Ureter (tissue), 1 donor: ENCODE measurements around the gene ZSWIM7. TPM values are rescaled to one million over a fixed set of nuclear protein-coding genes. Genes with fewer than 3 reads are reported as not detected.
"Not testable (repeated sequence)": the region's sequence is repeated elsewhere in the genome, so short reads cannot be mapped to it uniquely, and the experiment has no call there.

Experiments
- DNase-seq: peaks from one replicate; pipeline ENCODE4 v3.0.0-alpha.2; 2020; ENCODE audit warnings: low spot score
- total RNA-seq: library from RNA; stranded (reverse); gene quantifications from one replicate; pipeline ENCODE4 v1.2.4, GENCODE V29; 2023
- donor health status: DM: yes; HTN: yes; CAD: no.

Gene ZSWIM7
- total RNA-seq, 1 donor from 2014 or later: 29.9 TPM

- no peak for DNase-seq
Observed at GRCh38 chr17:15957608-15958307, 41.7 kb downstream of the ZSWIM7 start.

- no peak for DNase-seq
Observed at GRCh38 chr17:15957206-15957605, 42.3 kb downstream of the ZSWIM7 start.

DNA sequence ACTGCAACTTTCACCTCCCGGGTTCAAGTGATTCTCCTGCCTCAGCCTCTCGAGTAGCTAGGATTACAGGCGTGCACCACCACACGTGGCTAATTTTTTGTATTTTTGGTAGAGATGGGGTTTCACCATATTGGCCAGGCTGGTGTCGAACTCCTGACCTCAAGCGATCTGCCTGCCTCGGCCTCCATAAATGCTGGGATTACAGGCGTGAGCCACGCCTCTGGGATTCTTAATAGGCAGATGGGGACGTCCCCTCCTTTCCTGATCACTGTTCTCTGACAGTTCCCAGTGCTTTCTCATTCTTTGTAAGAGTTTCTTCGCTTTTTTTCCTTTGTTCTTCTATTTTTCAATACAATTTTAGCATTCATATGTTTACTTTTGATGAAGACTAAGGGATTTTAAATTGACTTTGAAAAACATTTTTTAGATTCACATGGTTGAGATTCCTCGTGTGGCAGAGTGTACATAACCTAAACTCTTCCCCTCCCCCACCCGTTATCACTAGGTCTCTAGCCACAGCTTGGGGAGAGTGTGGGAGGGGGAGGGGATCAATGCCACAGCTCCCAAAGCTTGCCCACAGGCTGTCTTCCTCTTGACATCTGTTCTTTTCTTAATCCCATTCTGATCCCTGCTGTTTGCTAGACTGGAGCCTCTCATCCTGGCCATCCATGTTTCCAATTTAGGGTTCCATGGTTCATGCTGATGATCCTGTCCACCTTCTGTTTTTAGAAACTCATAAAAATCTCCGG, 43.5 kb downstream of the ZSWIM7 start:
- DNase-seq: no peak

- DNase-seq: no peak
Observed at GRCh38 chr17:15954222-15954621, 45.3 kb downstream of the ZSWIM7 start.

DNA sequence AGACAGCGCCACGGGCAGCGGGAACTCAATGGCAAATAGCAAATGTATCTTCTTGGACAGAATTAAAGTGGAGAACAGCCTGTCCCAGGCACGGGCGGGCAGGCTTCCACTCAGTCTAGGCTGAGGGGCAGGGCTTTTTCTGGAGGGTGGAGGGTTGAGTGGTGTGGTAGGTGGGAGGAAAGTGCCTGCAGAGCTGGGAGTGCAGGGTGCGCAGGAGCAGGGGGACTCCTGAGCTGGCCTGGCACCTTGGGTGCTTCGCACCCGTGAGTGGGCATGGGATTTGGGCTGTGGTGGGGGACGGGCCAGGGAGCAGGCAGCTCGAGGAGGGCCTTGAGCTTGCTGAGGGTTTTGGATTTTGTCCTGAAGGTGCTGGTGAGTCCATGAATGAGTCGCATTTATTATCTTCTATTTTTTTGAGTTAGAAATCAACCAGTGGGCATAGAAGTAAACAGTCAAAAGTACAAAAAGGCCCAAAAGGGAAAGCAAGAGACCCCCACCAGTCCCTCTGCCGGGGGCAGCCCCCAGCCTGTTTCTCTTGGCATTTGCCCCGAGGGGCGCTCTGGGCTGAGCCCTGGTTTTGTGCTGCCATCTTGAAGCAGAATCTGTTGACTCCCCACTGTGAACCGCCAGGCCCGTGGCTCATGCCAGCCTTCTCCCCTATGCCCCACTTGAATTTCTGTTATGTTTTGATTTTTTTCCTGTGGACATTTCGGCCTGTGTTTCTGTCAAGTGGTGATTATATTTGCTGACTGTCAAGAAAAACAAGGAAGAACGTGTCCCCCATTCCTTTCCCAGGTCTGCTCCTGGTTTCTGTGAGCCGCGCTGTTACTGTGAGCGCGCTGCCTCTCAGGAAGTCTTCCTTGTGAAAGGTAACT, 46.4 kb downstream of the ZSWIM7 start:
- no peak for DNase-seq

GRCh38 chr17:15952048-15952532, 47.4 kb downstream of the ZSWIM7 start:
- DNase-seq: no peak

DNA sequence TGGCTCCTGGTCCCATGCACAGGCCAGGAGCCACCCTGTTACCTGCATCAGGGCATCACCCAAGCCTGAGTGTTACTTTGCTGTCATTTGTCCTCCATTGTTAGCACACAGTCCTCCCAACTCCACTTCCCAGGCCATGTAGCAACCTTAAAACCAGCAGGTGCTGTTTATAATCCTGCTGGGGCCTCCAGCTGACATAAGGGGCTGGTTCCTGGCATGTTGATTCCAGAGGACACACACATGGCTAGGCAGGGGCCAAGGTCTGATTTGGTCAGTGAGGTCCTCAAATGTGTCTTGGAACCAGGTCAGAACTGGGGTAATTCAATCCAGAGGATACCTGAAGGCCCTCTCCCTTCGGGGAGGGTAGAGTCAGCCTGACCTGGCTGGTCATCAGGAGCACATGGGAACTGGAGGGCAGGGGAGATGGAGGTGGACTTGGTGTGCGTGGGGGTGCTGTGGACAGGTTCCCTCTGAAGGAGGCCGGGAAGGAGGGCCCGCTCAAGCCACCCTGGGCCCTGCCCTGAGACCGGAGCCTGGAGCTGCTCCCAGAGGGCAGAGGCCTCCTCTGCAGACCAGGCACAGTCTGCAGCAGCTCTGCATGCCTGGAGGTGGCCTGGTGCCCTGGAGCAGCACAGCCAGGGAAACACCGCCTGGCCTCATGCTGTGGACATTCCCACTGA, 48.0 kb downstream of the ZSWIM7 start:
- no peak for DNase-seq

- no peak for DNase-seq
Observed at GRCh38 chr17:15947976-15948752, 51.3 kb downstream of the ZSWIM7 start.

DNA sequence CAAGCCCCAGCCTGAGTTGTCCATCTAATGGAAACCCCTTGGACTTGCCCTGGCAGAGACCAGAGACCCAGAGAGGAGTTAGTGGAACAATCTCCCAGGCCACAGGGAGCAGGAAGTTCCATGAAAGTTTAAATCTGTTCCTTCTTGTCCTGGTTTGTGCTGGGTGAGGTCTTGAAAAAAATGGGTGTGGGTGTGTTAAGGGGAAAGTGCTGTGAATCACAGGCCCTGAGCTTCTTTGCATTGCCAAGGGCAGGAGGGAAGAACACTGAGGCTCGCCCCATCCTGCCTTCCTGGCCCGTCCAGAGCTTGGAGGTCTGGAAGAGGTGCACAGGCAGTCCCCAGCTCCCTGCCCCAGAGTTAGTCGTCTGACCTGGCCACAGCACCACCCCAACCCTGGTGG, 52.2 kb downstream of the ZSWIM7 start:
- DNase-seq: no peak

- DNase-seq: no peak
Observed at GRCh38 chr17:15946611-15947120, 52.8 kb downstream of the ZSWIM7 start.

DNA sequence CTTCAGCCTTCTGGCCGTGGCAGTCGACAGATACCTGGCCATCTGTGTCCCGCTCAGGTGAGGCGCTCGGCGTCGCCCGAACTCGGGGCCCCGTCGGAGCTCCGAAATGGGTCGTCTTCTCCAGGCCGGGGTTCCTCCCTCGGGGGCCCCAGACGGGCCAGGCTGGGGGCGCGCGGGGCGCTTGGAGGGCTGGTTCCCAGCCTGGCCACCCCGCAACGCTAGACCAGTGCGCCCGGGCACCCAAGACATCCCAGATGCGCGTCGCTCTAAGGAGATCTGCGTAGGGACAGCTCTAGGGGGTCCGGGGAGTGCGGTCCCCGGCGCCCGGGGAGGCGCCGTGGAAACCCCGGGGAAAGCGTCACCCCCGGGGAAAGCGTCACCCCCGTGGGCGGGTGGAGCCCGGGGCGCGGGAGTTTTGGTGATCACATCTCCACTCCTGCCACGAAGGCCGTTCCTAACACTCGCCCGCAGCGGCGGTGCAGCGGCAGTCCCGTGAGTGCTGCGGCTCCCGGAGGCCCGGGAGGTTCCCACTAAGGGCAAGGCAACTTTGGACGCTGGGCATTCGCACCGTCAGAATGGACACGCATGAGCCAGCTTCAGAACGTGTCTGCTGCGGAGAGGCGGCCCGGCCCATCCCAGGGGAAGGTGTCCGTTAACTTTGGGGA, 53.8 kb downstream of the ZSWIM7 start:
- DNase-seq: no peak

DNA sequence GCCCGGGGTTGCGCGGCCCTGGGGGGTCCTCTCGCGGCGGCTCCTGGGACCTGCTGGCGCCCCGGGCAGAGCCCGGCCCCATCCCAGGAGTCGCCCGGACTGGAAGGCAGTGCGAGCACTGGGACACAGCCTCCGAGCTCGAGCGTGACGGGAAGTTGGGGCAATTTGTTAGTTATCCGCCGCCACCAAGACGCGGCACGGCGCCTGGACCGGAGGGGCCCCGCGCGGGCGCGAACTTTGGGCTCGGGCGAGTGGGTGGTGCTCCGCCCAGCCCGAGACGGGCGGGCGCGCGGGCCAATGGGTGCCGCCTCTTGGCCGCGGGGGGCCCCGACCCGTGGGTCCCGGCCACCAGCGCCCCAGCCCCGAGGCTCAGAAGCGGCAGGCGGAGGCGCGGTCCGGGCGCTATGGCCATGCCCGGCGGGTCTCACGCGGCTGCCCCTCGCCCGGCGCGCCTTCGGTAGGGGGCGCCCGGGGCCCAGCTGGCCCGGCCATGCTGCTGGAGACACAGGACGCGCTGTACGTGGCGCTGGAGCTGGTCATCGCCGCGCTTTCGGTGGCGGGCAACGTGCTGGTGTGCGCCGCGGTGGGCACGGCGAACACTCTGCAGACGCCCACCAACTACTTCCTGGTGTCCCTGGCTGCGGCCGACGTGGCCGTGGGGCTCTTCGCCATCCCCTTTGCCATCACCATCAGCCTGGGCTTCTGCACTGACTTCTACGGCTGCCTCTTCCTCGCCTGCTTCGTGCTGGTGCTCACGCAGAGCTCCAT, 54.6 kb downstream of the ZSWIM7 start, which contains the start of gene ADORA2B:
ADORA2B (plus strand) TSS at position 372 of the 768 bp plus-strand sequence; CDS start at position 491, 119 bp downstream.
- no peak for DNase-seq

DNA sequence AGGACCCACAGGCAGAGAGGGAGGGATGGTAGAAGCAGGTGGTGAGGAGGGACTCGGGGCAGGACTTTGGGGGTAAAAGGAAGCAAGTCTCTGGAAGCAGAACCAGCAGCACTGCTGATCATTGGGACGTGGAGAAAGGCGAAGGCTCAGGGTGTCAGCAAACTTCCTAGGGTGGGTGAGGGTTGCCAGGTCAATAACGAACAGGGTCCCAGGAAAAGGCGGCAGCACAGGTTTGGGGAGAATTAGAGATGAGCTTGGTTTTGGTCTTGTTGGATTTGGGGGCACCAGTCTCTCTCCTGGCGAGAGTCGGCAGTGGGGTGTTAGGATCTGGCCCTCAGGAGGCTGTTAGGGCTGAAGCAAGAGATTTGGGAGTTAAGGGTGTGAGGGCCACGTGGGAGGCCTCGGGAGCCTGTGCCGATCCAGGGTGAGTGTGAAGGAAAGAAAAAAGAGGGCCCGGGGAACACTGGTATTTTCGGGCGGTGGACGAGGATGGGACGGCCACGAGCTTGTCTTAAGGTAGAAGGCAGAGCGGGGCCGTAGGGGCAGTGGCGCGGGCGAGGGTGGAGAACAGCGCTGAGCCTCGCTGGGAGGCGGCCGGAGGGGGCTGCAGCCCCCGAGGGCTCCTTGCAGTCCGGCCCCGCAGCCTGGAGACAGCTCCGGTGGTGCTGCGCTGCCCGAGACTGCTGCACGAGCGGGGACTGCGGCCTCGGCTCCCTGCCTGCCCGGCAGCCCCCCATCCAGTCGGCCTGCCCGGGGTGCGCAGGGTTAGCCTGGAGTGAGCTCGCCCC, 55.3 kb downstream of the ZSWIM7 start:
- no peak for DNase-seq

DNA sequence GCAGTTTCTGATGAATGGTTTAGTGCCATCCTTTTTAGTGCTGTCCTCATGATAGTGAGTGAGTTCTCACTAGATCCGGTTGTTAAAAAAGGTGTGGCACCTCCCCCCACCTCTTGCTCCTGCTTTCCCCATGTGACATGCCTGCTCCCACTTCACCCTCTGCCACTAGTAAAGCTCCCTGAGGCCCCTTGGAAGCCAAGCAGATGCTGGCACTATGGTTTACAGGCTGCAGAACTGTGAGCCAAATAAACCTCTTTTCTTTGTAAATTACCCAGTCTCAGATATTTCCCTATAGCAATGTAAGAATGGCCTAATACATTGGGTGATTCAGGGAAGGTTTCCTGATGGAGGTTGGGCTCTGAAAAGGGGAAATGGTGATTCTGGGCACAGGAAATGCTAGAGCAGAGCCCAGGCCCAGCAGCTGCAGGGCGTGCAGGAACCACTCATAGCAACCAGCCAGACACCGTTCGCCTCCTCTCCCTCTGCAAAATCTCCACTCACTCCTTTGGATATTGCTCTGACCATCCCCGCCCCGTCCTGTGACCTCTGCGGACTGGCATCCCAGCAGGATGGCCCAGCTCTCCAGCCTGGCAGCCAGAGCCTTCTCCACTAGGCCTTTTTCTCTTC, 57.2 kb downstream of the ZSWIM7 start:
- DNase-seq: no peak

GRCh38 chr17:15941781-15942180, 57.7 kb downstream of the ZSWIM7 start:
- no peak for DNase-seq

GRCh38 chr17:15936481-15936880, 63.0 kb downstream of the ZSWIM7 start:
- DNase-seq: not testable (repeated sequence)

DNA sequence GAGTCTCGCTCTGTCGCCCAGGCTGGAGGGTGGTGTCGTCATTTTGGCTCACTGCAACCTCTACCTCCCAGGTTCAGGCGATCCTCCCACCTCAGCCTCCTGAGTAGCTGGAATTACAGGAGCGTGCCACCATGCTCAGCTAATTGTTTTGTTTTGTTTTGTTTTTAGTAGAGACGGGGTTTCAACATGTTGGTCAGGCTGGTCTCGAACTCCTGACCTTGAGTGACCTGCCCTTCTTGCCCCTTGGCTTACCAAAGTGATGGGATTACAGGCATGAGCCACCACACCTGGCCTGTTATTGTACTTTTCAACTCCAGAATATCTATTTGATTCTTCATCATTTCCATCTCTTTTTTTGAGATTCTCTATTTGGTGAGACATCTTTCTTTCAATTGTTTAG, 63.6 kb downstream of the ZSWIM7 start:
- no peak for DNase-seq

DNA sequence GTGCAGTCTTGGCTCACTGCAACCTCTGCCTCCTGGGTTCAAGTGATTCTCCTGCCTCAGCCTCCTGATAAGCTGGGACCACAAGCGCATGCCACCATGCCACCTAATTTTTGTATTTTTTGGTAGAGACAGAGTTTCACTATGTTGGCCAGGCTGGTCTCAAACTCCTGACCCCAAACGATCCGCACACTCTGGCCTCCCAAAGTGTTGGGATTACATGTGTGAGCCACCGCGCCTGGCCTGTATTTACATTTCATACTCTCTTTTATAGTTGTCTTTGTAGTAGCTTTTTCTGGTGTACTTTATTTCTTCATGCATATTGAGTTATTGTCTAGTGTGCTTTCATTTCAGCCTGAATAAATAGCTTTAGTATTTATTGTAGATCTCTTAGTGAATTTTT, 64.6 kb downstream of the ZSWIM7 start:
- no peak for DNase-seq
